Muscle layer of colon (tissue), 2 donors: Measurements from ENCODE around the gene CEP250.
"Not testable (repeated sequence)": the region's sequence is repeated elsewhere in the genome, so short reads cannot be mapped to it uniquely, and the experiment has no call there.

Experiments
- H3K27ac ChIP-seq: one replicate; pipeline ENCODE4 v1.7.0; 2013; ENCODE audit warnings: low read depth, mild to moderate bottlenecking, low read length, moderate library complexity
- H3K27me3 ChIP-seq, 2 donors: one replicate each; pipeline ENCODE4 v1.7.0; 2013; ENCODE audit warnings: low read length in 2 of 2, mild to moderate bottlenecking in 2 of 2; ENCODE audit not compliant: insufficient read depth in 2 of 2, control insufficient read depth in 1 of 2
- H3K36me3 ChIP-seq: one replicate; pipeline ENCODE4 v1.7.0; 2013; ENCODE audit warnings: mild to moderate bottlenecking, low read length; ENCODE audit not compliant: insufficient read depth
- H3K4me1 ChIP-seq: one replicate; pipeline ENCODE4 v1.7.0; 2013; ENCODE audit warnings: mild to moderate bottlenecking, low read length; ENCODE audit not compliant: insufficient read depth
- H3K4me3 ChIP-seq, 2 donors: one replicate each; pipeline ENCODE4 v1.7.0; 2013; ENCODE audit warnings: low read length in 2 of 2, low read depth in 1 of 2, mild to moderate bottlenecking in 1 of 2, moderate library complexity in 1 of 2
- H3K9ac ChIP-seq: one replicate; pipeline ENCODE4 v1.7.0; 2013; ENCODE audit warnings: low read length
- H3K9me3 ChIP-seq: one replicate; pipeline ENCODE4 v1.7.0; 2013; ENCODE audit warnings: mild to moderate bottlenecking, low read length
- donor health status: abdominal sarcoma.
- donor health status: Adenocarcinoma of cecum.

The CEP250 gene

GRCh38 chr20:35437599-35437998, 17.8 kb upstream of the CEP250 start:
- Histone ChIP-seq H3K9ac (no peak overlapping the region), H3K36me3 (no peaks in the 10 kb centered on the region), H3K4me3 (peak overlapping the region; percentile 7 to 24), H3K27ac (peak overlapping the region; percentile 54), H3K4me1 (peaks cover 21% of the 10 kb centered on the region), H3K27me3 (no peaks in the 10 kb centered on the region), H3K9me3 (no peaks in the 10 kb centered on the region)

GRCh38 chr20:35443003-35443402, 12.4 kb upstream of the CEP250 start:
- no peaks in the 10 kb centered on the region for H3K9me3 ChIP-seq
- H3K36me3 ChIP-seq, result no peaks in the 10 kb centered on the region
- no peak overlapping the region for H3K4me3 ChIP-seq
- no peak overlapping the region for H3K27ac ChIP-seq
- no peaks in the 10 kb centered on the region for H3K27me3 ChIP-seq
- H3K4me1 ChIP-seq, result peaks cover 7% of the 10 kb centered on the region
- H3K9ac ChIP-seq, result no peak overlapping the region

GRCh38 chr20:35444226-35444625, 11.2 kb upstream of the CEP250 start:
- no peak overlapping the region for H3K27ac ChIP-seq
- H3K9me3 ChIP-seq, result no peaks in the 10 kb centered on the region
- no peaks in the 10 kb centered on the region for H3K4me1 ChIP-seq
- H3K27me3 ChIP-seq, result no peaks in the 10 kb centered on the region
- H3K9ac ChIP-seq, result no peak overlapping the region
- no peak overlapping the region for H3K4me3 ChIP-seq
- no peaks in the 10 kb centered on the region for H3K36me3 ChIP-seq

- H3K27me3 ChIP-seq, result no peaks in the 10 kb centered on the region
- no peaks in the 10 kb centered on the region for H3K36me3 ChIP-seq
- H3K9me3 ChIP-seq, result no peaks in the 10 kb centered on the region
- H3K9ac ChIP-seq, result no peak overlapping the region
- no peak overlapping the region for H3K4me3 ChIP-seq
- H3K4me1 ChIP-seq, result no peaks in the 10 kb centered on the region
- H3K27ac ChIP-seq, result no peak overlapping the region
Observed at GRCh38 chr20:35446356-35447078, 8.9 kb upstream of the CEP250 start.

DNA sequence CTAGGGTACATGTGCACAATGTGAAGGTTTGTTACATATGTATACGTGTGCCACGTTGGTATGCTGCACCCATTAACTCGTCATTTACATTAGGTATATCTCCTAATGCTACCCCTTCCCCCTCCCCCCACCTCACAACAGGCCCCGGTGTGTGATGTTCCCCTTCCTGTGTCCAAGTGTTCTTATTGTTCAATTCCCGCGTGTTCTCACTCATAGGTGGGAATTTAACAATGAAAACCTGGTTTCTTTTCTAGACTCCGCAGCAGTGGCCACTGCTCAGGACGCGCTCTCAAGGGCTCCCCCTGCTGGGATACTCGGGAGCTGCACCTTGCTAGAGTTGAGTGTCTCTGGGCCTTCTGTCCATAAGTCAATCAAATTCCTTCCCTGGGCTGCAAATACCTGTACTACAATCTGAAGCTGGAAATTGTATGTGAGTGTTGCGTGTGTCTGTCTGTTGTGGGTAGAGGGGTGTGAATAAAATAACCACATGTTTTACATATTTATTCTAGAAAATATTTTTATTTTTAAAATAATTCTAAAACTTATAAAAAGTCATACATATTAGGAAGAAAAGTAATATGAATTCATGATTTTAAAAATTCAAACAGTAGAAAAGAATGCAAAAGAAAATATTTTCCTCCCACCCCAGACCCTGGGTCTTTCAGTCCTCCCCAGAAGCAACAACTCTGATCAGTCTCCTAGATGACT, 8.2 kb upstream of the CEP250 start:
- H3K4me3 ChIP-seq, result peak overlapping the region; percentile 32 to 49

GRCh38 chr20:35448788-35449373, 6.5 kb upstream of the CEP250 start:
- Histone ChIP-seq H3K9ac (no peak overlapping the region), H3K36me3 (no peaks in the 10 kb centered on the region), H3K27me3 (no peaks in the 10 kb centered on the region), H3K4me3 (no peak overlapping the region), H3K9me3 (no peaks in the 10 kb centered on the region), H3K27ac (no peak overlapping the region), H3K4me1 (peaks cover 4% of the 10 kb centered on the region)

More for the DNA sequence above, 8.2 kb upstream of the CEP250 start:
- Histone ChIP-seq H3K36me3 (no peaks in the 10 kb centered on the region), H3K9me3 (no peaks in the 10 kb centered on the region), H3K27me3 (no peaks in the 10 kb centered on the region), H3K9ac (no peak overlapping the region), H3K27ac (no peak overlapping the region), H3K4me1 (no peaks in the 10 kb centered on the region)

GRCh38 chr20:35449855-35450254, 5.5 kb upstream of the CEP250 start:
- H3K27ac ChIP-seq, H3K9ac ChIP-seq, H3K9me3 ChIP-seq, H3K36me3 ChIP-seq, H3K4me1 ChIP-seq, H3K4me3 ChIP-seq, H3K27me3 ChIP-seq: not testable (repeated sequence)

DNA sequence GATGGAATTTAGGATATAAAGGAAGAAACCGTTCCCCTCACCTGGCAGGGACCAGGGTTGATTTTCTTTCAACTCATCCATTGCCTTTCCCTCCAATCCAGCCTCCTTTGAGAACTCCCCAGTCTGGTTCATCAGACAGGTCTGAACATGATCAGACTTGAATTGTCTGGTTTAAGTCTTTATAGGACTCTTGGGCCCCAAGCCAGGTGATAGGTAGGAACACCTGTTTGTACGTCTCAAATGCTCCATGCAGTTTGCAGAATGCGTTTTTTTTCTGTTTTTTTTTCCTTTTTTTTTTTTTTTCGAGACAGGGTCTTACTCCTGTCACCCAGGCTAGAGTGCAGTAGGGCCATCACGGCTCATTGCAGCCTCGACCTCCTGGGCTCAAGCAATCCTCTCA, 4.1 kb upstream of the CEP250 start:
- Histone ChIP-seq H3K36me3 (no peaks in the 10 kb centered on the region), H3K9ac (no peak overlapping the region), H3K27me3 (no peaks in the 10 kb centered on the region), H3K4me3 (no peak overlapping the region), H3K4me1 (peaks cover 9% of the 10 kb centered on the region), H3K27ac (no peak overlapping the region), H3K9me3 (no peaks in the 10 kb centered on the region)

DNA sequence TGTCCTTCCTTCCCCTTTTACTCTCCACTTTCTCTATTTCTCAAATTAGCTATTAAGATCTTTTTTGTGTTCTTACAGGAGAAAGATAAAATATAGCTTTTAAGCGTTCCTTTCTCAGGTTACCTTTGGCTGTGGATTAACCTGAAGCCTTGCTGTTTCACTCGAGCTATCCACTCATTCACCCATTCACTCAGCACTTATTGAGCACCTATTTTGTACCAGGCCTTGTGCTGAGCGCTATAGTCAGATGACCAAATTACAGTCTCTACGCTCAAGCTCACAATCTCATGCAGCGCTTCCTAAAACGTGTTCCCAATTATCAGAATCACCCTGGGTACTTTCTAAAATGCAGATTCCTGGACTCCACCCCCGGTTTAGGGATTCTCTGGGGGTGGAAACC, 1.8 kb upstream of the CEP250 start:
- Histone ChIP-seq H3K27me3 (no peaks in the 10 kb centered on the region), H3K9ac (no peak overlapping the region), H3K9me3 (no peaks in the 10 kb centered on the region), H3K27ac (no peak overlapping the region), H3K4me1 (peaks cover 13% of the 10 kb centered on the region), H3K36me3 (no peaks in the 10 kb centered on the region), H3K4me3 (no peak overlapping the region)

DNA sequence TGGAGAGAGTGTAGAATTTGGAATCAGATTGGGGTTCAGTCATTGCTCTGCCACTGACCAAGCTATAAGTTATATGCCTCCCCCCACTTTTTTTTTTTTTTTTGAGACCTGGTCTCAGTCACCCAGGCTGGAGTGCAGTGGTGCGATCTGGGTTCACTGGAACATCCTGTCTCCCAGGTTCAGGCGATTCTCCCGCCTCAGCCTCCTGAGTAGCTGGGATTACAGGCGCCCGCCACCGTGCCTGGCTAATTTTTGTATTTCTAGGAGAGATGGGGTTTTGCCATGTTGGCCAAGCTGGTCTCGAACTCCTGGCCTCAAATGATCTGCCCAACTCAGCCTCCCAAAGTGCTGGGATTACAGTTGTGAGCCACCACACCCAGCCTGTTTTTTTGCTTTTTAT, 1.3 kb downstream of the CEP250 start:
- not testable (repeated sequence) for H3K9ac ChIP-seq, H3K4me3 ChIP-seq

DNA sequence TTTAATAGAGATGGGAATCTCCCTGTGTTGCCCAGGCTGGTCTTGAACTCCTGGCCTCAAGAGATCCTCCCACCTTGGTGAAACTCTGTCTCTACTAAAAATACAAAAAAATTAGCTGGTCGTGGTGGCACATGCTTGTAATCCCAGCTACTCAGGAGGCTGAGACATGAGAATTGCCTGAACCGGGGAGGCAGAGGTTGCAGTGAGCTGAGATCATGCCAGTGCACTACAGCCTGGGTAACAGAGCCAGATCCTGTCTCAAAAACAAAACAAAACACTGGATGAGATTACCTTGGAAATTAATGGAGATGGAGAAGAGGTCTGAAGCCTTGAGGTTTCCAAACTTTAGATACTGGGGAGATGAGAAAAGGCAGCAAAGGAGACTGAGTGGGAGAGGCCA, 2.1 kb downstream of the CEP250 start:
- not testable (repeated sequence) for H3K9me3 ChIP-seq, H3K36me3 ChIP-seq, H3K27me3 ChIP-seq, H3K27ac ChIP-seq, H3K4me3 ChIP-seq, H3K9ac ChIP-seq
- peaks cover 13% of the 10 kb centered on the region for H3K4me1 ChIP-seq

More for the DNA sequence above, 1.3 kb downstream of the CEP250 start:
- not testable (repeated sequence) for H3K9me3 ChIP-seq, H3K27me3 ChIP-seq, H3K27ac ChIP-seq, H3K36me3 ChIP-seq
- H3K4me1 ChIP-seq, result peaks cover 13% of the 10 kb centered on the region
